Caco-2 (cell line): ENCODE results near the gene ABCA10. TPM values are rescaled to one million over a fixed set of nuclear protein-coding genes. Genes with fewer than 3 reads are reported as not detected.

Source experiments
- BruUV-seq: library from RNA; stranded (reverse); fragments of 400-500 nt; replicated peaks from 2 replicates; lab custom pipeline; 2021; lab: Mats Ljungman, UMichigan
- CTCF ChIA-PET: fragments of 300-600 bp; sonication (Branson Sonifier 250); formaldehyde crosslinking; loops from one replicate; lab custom pipeline; 2022; ENCODE audit warnings: antibody characterized with exemption; lab: Charles Lee
- POLR2A ChIA-PET: fragments of 300-600 bp; sonication (Branson Sonifier 250); formaldehyde crosslinking; loops from one replicate; lab custom pipeline; 2022; ENCODE audit warnings: antibody characterized with exemption; lab: Charles Lee
- DNase-seq, 2 experiments: peaks; one replicate each; pipeline versions ENCODE4 v3.0.0 to v3.0.0-alpha.2; 2020 to 2022
- H3K27me3 ChIP-seq: replicated peaks from 2 replicates; pipeline ENCODE4 v1.6.0; 2011; ENCODE audit warnings: low read length; ENCODE audit not compliant: control insufficient read depth, insufficient read depth
- H3K36me3 ChIP-seq: 2 replicates; pipeline ENCODE4 v1.5.1; 2011; ENCODE audit warnings: low read length; ENCODE audit not compliant: control insufficient read depth, insufficient read depth
- H3K4me1 ChIP-seq: fragments of 250-450 bp; sonication (Bioruptor Pico); 2 replicates; pipeline ENCODE4 v1.5.1; 2020; ENCODE audit warnings: mild to moderate bottlenecking
- H3K4me3 ChIP-seq: 2 replicates; pipeline ENCODE4 v1.5.1; 2011; ENCODE audit warnings: low read depth, mild to moderate bottlenecking, control low read depth, low read length
- H3K9me3 ChIP-seq: fragments of 250-450 bp; sonication (Bioruptor Pico); 2 replicates; pipeline ENCODE4 v1.5.1; 2020; ENCODE audit warnings: mild to moderate bottlenecking, moderate library complexity
- H3K27ac Mint-ChIP-seq: one replicate; pipeline ENCODE4 v1.8.0; 2022; ENCODE audit warnings: mixed read lengths; ENCODE audit not compliant: unreplicated experiment
- H3K27me3 Mint-ChIP-seq: one replicate; pipeline ENCODE4 v1.8.0; 2022; ENCODE audit warnings: mixed read lengths; ENCODE audit not compliant: insufficient read depth, unreplicated experiment
- H3K36me3 Mint-ChIP-seq: one replicate; pipeline ENCODE4 v1.8.0; 2022; ENCODE audit warnings: mild to moderate bottlenecking, mixed read lengths; ENCODE audit not compliant: insufficient read depth, unreplicated experiment
- H3K4me1 Mint-ChIP-seq: one replicate; pipeline ENCODE4 v1.8.0; 2022; ENCODE audit warnings: low read depth, mixed read lengths; ENCODE audit not compliant: unreplicated experiment
- H3K4me3 Mint-ChIP-seq: one replicate; pipeline ENCODE4 v1.8.0; 2022; ENCODE audit warnings: mild to moderate bottlenecking, moderate library complexity, mixed read lengths; ENCODE audit not compliant: unreplicated experiment
- H3K9me3 Mint-ChIP-seq: one replicate; pipeline ENCODE4 v1.8.0; 2022; ENCODE audit warnings: mixed read lengths; ENCODE audit not compliant: unreplicated experiment
- intact Hi-C: fragments of 100-400 bp; cut with micrococcal nuclease; formaldehyde crosslinking; loops from one replicate; pipeline ENCODE4 v1.10.0; 2022; ENCODE audit not compliant: unreplicated experiment
- total RNA-seq: library from RNA; stranded (reverse); gene quantifications from 2 replicates; pipeline ENCODE4 v1.2.3, GENCODE V29; 2022
- TF ChIP-seq, protein P1 (sequence below), 2 experiments: fragments of 200-600 bp in 1 of 2; IDR thresholded peaks; 1 replicate in 1 of 2; 2 replicates in 1 of 2; pipeline versions ENCODE4 v1.5.1 to v1.8.0; 2011 to 2022; ENCODE audit warnings: antibody characterized with exemption in 1 of 2, control low read depth in 1 of 2, inconsistent platforms in 1 of 2, low read depth in 1 of 2, low read length in 1 of 2, mild to moderate bottlenecking in 1 of 2, moderate library complexity in 1 of 2; ENCODE audit not compliant: insufficient read depth in 1 of 2, severe bottlenecking in 1 of 2, unreplicated experiment in 1 of 2

ABCA10 gene
- total RNA-seq, 1 experiment from 2014 or later, result not detected

DNA sequence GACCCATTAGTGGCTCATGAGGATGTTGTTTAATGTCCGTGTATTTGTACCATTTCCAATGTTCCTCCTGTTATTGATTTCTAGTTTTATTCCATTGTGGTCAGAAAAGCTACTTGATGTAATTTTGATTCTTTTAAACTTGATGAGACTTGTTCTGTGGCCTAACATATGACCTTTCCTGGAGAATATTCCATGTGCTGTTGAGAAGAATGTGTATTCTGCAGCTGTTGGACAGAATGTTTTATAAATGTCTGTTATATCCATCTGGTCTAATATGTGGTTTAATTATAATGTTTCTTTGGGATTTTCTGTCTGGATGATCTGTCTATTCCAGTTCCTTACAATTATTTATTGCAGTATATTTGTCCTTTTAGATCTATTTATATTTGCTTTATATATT, 2.9 kb upstream of the ABCA10 start:
- ChIA-PET POLR2A (no interaction called here), CTCF (no interaction called here)
- DNase-seq, result no peak
- TF ChIP-seq, protein P1, sequence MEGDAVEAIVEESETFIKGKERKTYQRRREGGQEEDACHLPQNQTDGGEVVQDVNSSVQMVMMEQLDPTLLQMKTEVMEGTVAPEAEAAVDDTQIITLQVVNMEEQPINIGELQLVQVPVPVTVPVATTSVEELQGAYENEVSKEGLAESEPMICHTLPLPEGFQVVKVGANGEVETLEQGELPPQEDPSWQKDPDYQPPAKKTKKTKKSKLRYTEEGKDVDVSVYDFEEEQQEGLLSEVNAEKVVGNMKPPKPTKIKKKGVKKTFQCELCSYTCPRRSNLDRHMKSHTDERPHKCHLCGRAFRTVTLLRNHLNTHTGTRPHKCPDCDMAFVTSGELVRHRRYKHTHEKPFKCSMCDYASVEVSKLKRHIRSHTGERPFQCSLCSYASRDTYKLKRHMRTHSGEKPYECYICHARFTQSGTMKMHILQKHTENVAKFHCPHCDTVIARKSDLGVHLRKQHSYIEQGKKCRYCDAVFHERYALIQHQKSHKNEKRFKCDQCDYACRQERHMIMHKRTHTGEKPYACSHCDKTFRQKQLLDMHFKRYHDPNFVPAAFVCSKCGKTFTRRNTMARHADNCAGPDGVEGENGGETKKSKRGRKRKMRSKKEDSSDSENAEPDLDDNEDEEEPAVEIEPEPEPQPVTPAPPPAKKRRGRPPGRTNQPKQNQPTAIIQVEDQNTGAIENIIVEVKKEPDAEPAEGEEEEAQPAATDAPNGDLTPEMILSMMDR (IDR thresholded peaks at IDR 0.05; ENCODE audit: insufficient read depth in 1 of 2, low read depth in 1 of 2, low read length in 1 of 2, severe bottlenecking in 1 of 2, unreplicated experiment in 1 of 2), result no peak
- H3K9me3 ChIP-seq, result peaks cover 6% of the 10 kb centered on the region; the same call in 1 of the 2 replicates
- Mint-ChIP-seq H3K9me3 (peaks cover 34% of the 10 kb centered on the region), H3K4me3 (no peak overlapping the region), H3K4me1 (peaks cover 6% of the 10 kb centered on the region), H3K36me3 (no peaks in the 10 kb centered on the region), H3K27ac (no peak overlapping the region), H3K27me3 (no peaks in the 10 kb centered on the region)
- peaks cover 8% of the 10 kb centered on the region for H3K4me1 ChIP-seq
- H3K27me3 ChIP-seq, result no peaks in the 10 kb centered on the region
- no TSS peak for BruUV-seq
- intact Hi-C loops, result no loop called here
- H3K4me3 ChIP-seq, result no peak overlapping the region
- no peaks in the 10 kb centered on the region for H3K36me3 ChIP-seq

DNA sequence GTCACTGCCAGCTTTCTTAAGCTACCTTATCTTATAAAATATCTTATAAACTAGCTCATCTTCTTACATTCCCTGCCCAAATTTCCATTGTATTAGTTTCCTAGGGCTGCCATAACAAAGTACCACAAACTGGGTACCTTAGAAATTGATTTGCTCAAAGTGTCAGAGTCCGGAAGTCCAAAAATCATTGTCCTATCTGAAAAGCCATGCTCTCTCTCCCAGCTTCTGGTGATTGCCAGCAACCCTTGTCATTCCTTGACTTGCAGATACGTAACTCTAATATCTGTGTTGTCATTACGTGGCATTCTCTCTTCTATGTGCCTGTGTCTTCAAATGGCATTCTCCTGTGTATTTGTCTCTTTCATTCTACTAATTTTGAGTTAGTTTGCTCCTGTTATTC, 2.3 kb upstream of the ABCA10 start:
- intact Hi-C loops, result no loop called here
- H3K36me3 Mint-ChIP-seq, result no peaks in the 10 kb centered on the region

GRCh38 chr17:69228018-69228417, 606 bp downstream of the ABCA10 start:
- no peaks in the 10 kb centered on the region for H3K27me3 Mint-ChIP-seq

More for the DNA sequence above, 2.3 kb upstream of the ABCA10 start:
- Mint-ChIP-seq H3K27ac (no peak overlapping the region), H3K4me3 (no peak overlapping the region), H3K27me3 (no peaks in the 10 kb centered on the region), H3K4me1 (peaks cover 6% of the 10 kb centered on the region), H3K9me3 (peaks cover 34% of the 10 kb centered on the region)
- peaks cover 8% of the 10 kb centered on the region for H3K4me1 ChIP-seq
- no peaks in the 10 kb centered on the region for H3K36me3 ChIP-seq
- TF ChIP-seq, protein P1 (IDR thresholded peaks at IDR 0.05; ENCODE audit: insufficient read depth in 1 of 2, low read depth in 1 of 2, low read length in 1 of 2, severe bottlenecking in 1 of 2, unreplicated experiment in 1 of 2), result no peak
- BruUV-seq, result no TSS peak
- POLR2A ChIA-PET, result no interaction called here
- no peaks in the 10 kb centered on the region for H3K27me3 ChIP-seq
- DNase-seq, result no peak
- H3K9me3 ChIP-seq, result peaks cover 6% of the 10 kb centered on the region; the same call in 1 of the 2 replicates
- CTCF ChIA-PET, result no interaction called here
- H3K4me3 ChIP-seq, result no peak overlapping the region

More at GRCh38 chr17:69228018-69228417, 606 bp downstream of the ABCA10 start:
- Histone ChIP-seq H3K36me3 (no peaks in the 10 kb centered on the region), H3K4me1 (0 out of 2 replicates have a peak, but pooled peaks cover 3% of the 10 kb centered on the region), H3K4me3 (no peak overlapping the region), H3K9me3 (peaks cover 5% of the 10 kb centered on the region; the same call in 1 of the 2 replicates), H3K27me3 (no peaks in the 10 kb centered on the region)
- Mint-ChIP-seq H3K36me3 (no peaks in the 10 kb centered on the region), H3K27ac (no peak overlapping the region), H3K9me3 (peaks cover 28% of the 10 kb centered on the region), H3K4me3 (no peak overlapping the region), H3K4me1 (no peaks in the 10 kb centered on the region)
- DNase-seq, result no peak
- no TSS peak for BruUV-seq
- CTCF ChIA-PET, result no interaction called here
- TF ChIP-seq, protein P1 (IDR thresholded peaks at IDR 0.05; ENCODE audit: insufficient read depth in 1 of 2, low read depth in 1 of 2, low read length in 1 of 2, severe bottlenecking in 1 of 2, unreplicated experiment in 1 of 2), result no peak
- intact Hi-C loops, result no loop called here
- POLR2A ChIA-PET, result no interaction called here
